IMR-90 (cell line): ENCODE measurements around the gene NKAIN2. TPM values are rescaled to one million over a fixed set of nuclear protein-coding genes. Genes with fewer than 3 reads are reported as not detected.

Experiments used
- ATAC-seq: fragments of 200-7000 bp; cut with Tn5 transposase; 2 replicates; pipeline ENCODE4 v1.9.1; 2020; ENCODE audit warnings: low read depth, mild to moderate bottlenecking, moderate library complexity
- BruUV-seq: library from RNA; stranded (reverse); fragments of 400-500 nt; replicated peaks from 2 replicates; lab custom pipeline; 2021; lab: Mats Ljungman, UMichigan
- CTCF ChIA-PET: fragments of 300-600 bp; formaldehyde crosslinking; extraction: SDS; loops from one replicate; lab custom pipeline; 2021; ENCODE audit warnings: antibody characterized with exemption; lab: Yijun Ruan, JAX
- POLR2A ChIA-PET: fragments of 300-600 bp; sonication (Branson Sonifier 250); formaldehyde crosslinking; loops from one replicate; lab custom pipeline; 2022; ENCODE audit warnings: antibody characterized with exemption; ENCODE audit not compliant: unreplicated experiment; lab: Charles Lee
- DNase-seq: peaks from one replicate; pipeline ENCODE4 v3.0.0; 2013
- H2AFZ ChIP-seq: replicated peaks from 2 replicates; pipeline ENCODE3; 2013; ENCODE audit warnings: low read length, mild to moderate bottlenecking; ENCODE audit not compliant: poor library complexity
- H2AK5ac ChIP-seq: 2 replicates; pipeline ENCODE4 v1.6.1; 2013; ENCODE audit warnings: low read depth, low read length, inconsistent platforms
- H2AK9ac ChIP-seq: replicated peaks from 2 replicates; pipeline ENCODE3; 2013; ENCODE audit warnings: mild to moderate bottlenecking, low read depth, low read length, moderate library complexity; ENCODE audit not compliant: poor library complexity
- H2BK120ac ChIP-seq: 2 replicates; pipeline ENCODE4 v1.6.1; 2013; ENCODE audit warnings: low read depth, low read length, inconsistent platforms
- H2BK15ac ChIP-seq: 3 replicates; pipeline ENCODE4 v1.6.1; 2013; ENCODE audit warnings: low read depth, low read length, inconsistent platforms
- H2BK20ac ChIP-seq: 2 replicates; pipeline ENCODE4 v1.6.1; 2013; ENCODE audit warnings: low read depth, mild to moderate bottlenecking, inconsistent platforms, low read length, moderate library complexity
- H2BK5ac ChIP-seq: 2 replicates; pipeline ENCODE4 v1.6.1; 2013; ENCODE audit warnings: mild to moderate bottlenecking, low read depth, low read length, inconsistent platforms; ENCODE audit not compliant: poor library complexity, severe bottlenecking
- H3K14ac ChIP-seq: replicated peaks from 2 replicates; pipeline ENCODE4 v1.6.1; 2013; ENCODE audit warnings: low read depth, low read length, inconsistent platforms
- H3K18ac ChIP-seq: 2 replicates; pipeline ENCODE4 v1.6.1; 2013; ENCODE audit warnings: low read depth, low read length, control low read depth
- H3K23ac ChIP-seq: 2 replicates; pipeline ENCODE4 v1.6.1; 2013; ENCODE audit warnings: low read depth, low read length, inconsistent platforms
- H3K27ac ChIP-seq: 2 replicates; pipeline ENCODE4 v1.5.1; 2013; ENCODE audit warnings: mild to moderate bottlenecking, control low read depth, low read length; ENCODE audit not compliant: insufficient read depth
- H3K27me3 ChIP-seq: 2 replicates; pipeline ENCODE4 v1.6.1; 2013; ENCODE audit warnings: low read length; ENCODE audit not compliant: control insufficient read depth, insufficient read depth
- H3K36me3 ChIP-seq: 2 replicates; pipeline ENCODE4 v1.6.1; 2013; ENCODE audit warnings: low read length, mixed read lengths; ENCODE audit not compliant: control insufficient read depth, insufficient read depth
- H3K4ac ChIP-seq: 2 replicates; pipeline ENCODE4 v1.6.1; 2013; ENCODE audit warnings: low read depth, low read length, inconsistent platforms
- H3K4me1 ChIP-seq: 2 replicates; pipeline ENCODE4 v1.6.1; 2013; ENCODE audit warnings: low read length, mixed read lengths; ENCODE audit not compliant: control insufficient read depth, insufficient read depth
- H3K4me2 ChIP-seq: 2 replicates; pipeline ENCODE4 v1.6.1; 2013; ENCODE audit warnings: low read depth, mild to moderate bottlenecking, control low read depth, low read length, moderate library complexity
- H3K4me3 ChIP-seq: 2 replicates; pipeline ENCODE4 v1.5.1; 2013; ENCODE audit warnings: low read depth, mild to moderate bottlenecking, control low read depth, low read length, moderate library complexity; ENCODE audit not compliant: insufficient read depth
- H3K56ac ChIP-seq: 2 replicates; pipeline ENCODE4 v1.6.1; 2013; ENCODE audit warnings: low read length, inconsistent platforms; ENCODE audit not compliant: insufficient read depth; ENCODE audit errors: extremely low read depth
- H3K79me1 ChIP-seq, 2 experiments: 2 replicates each; pipeline ENCODE4 v1.6.1; 2013; ENCODE audit warnings: low read length in 2 of 2, inconsistent platforms in 1 of 2, low read depth in 1 of 2
- H3K9ac ChIP-seq: 2 replicates; pipeline ENCODE4 v1.6.1; 2013; ENCODE audit warnings: low read depth, low read length, control low read depth
- H3K9me1 ChIP-seq: 2 replicates; pipeline ENCODE4 v1.6.1; 2013; ENCODE audit warnings: low read length, inconsistent platforms; ENCODE audit not compliant: insufficient read depth
- H3K9me3 ChIP-seq: 2 replicates; pipeline ENCODE4 v1.6.1; 2013; ENCODE audit warnings: low read length; ENCODE audit not compliant: control insufficient read depth, insufficient read depth
- H4K20me1 ChIP-seq: 2 replicates; pipeline ENCODE4 v1.6.1; 2013; ENCODE audit warnings: low read length, inconsistent platforms; ENCODE audit not compliant: insufficient read depth
- H4K5ac ChIP-seq: 2 replicates; pipeline ENCODE4 v1.6.1; 2013; ENCODE audit warnings: mild to moderate bottlenecking, low read depth, low read length, control low read depth
- H4K8ac ChIP-seq, 2 experiments: 2 replicates each; pipeline ENCODE4 v1.6.1; 2013; ENCODE audit warnings: low read depth in 2 of 2, low read length in 2 of 2, control low read depth in 1 of 2, inconsistent platforms in 1 of 2
- H4K91ac ChIP-seq: 2 replicates; pipeline ENCODE4 v1.6.1; 2013; ENCODE audit warnings: low read depth, low read length, inconsistent platforms; ENCODE audit not compliant: insufficient read depth
- BHLHE40 ChIP-seq: fragments of 150-350 bp; IDR thresholded peaks from 2 replicates; pipeline ENCODE4 v1.6.1; 2016; ENCODE audit warnings: mild to moderate bottlenecking, low read depth, low read length
- CEBPB ChIP-seq: IDR thresholded peaks from 2 replicates; pipeline ENCODE4 v1.6.1; 2012; ENCODE audit warnings: low read depth, low read length, improper control_type of control experiment
- ELK1 ChIP-seq: fragments of 150-350 bp; IDR thresholded peaks from 2 replicates; pipeline ENCODE4 v1.6.1; 2016; ENCODE audit warnings: low read depth, mild to moderate bottlenecking, low read length, moderate library complexity, borderline replicate concordance
- FOS ChIP-seq: fragments of 150-350 bp; IDR thresholded peaks from 2 replicates; pipeline ENCODE4 v1.6.1; 2016; ENCODE audit warnings: low read depth, low read length
- MAFK ChIP-seq: IDR thresholded peaks from 2 replicates; pipeline ENCODE4 v1.6.1; 2012; ENCODE audit warnings: low read depth, low read length, improper control_type of control experiment
- MAZ ChIP-seq: IDR thresholded peaks from 2 replicates; pipeline ENCODE4 v1.6.1; 2012; ENCODE audit warnings: low read depth, mild to moderate bottlenecking, low read length, improper control_type of control experiment, moderate library complexity, borderline replicate concordance
- NFE2L2 ChIP-seq: fragments of 150-350 bp; IDR thresholded peaks from 2 replicates; pipeline ENCODE4 v1.6.1; 2016; ENCODE audit warnings: low read depth, mild to moderate bottlenecking, low read length
- POLR2A ChIP-seq: IDR thresholded peaks from 2 replicates; pipeline ENCODE4 v1.6.1; 2012; ENCODE audit warnings: mild to moderate bottlenecking, low read depth, low read length
- RAD21 ChIP-seq: IDR thresholded peaks from 2 replicates; pipeline ENCODE4 v1.6.1; 2012; ENCODE audit warnings: low read length, improper control_type of control experiment
- RCOR1 ChIP-seq: IDR thresholded peaks from 2 replicates; pipeline ENCODE4 v1.6.1; 2012; ENCODE audit warnings: mild to moderate bottlenecking, low read length, improper control_type of control experiment; ENCODE audit not compliant: insufficient replicate concordance
- RFX5 ChIP-seq: IDR thresholded peaks from 2 replicates; pipeline ENCODE4 v1.8.0; 2012; ENCODE audit warnings: low read depth, mild to moderate bottlenecking, low read length, moderate library complexity
- WGBS, 2 experiments: methylation state at CpG; one replicate each; pipeline versions ENCODE4 v1.1.5 to v1.1.7; 2013; ENCODE audit warnings: missing lambda C conversion rate in 2 of 2; ENCODE audit not compliant: insufficient read length in 1 of 2; ENCODE audit errors: extremely low coverage in 2 of 2; 5-methylcytosine and 5-hydroxymethylcytosine counted together
- dilution Hi-C: fragments of 300-500 bp; cut with HindIII; formaldehyde crosslinking; loops from one replicate; pipeline ENCODE4 v1.14.3; 2018; ENCODE audit warnings: low sequenced_read_pairs; ENCODE audit not compliant: unreplicated experiment
- in situ Hi-C: fragments of 300-500 bp; cut with MboI; formaldehyde crosslinking; loops from 3 replicates; pipeline ENCODE4 v1.14.3; 2019; ENCODE audit warnings: low sequenced_read_pairs, inconsistent platforms, mixed read lengths
- intact Hi-C: fragments of 100-400 bp; cut with micrococcal nuclease; formaldehyde crosslinking; loops from 2 replicates; pipeline ENCODE4 v1.10.0; 2022
- polyA plus RNA-seq, 3 experiments: library from polyadenylated mRNA; depleted of rRNA; stranded (reverse); fragments of >200 nt; gene quantifications; 2 replicates each; pipeline ENCODE4 v1.2.3, GENCODE V29; 2012; ENCODE audit warnings: low replicate concordance in 1 of 3
- total RNA-seq: library from RNA; depleted of rRNA; stranded (reverse); fragments of >200 nt; gene quantifications from 2 replicates; pipeline ENCODE4 v1.2.3, GENCODE V29; 2012
- TF ChIP-seq, protein P1 (sequence below): conservative IDR thresholded peaks from 2 replicates; pipeline ENCODE4 v1.5.1; 2012; ENCODE audit warnings: mild to moderate bottlenecking, low read depth, low read length, improper control_type of control experiment

The NKAIN2 gene
- total and polyA plus RNA-seq, 2 of the 4 experiments (the other 2 are of a cell fraction) = not detected

- H2BK20ac ChIP-seq = peak overlapping the region; percentile 48; the same call in 1 of the 2 replicates
- H4K20me1 ChIP-seq = no peaks in the 10 kb centered on the region
- no peak overlapping the region for H2AK5ac ChIP-seq
- H3K18ac ChIP-seq = peak overlapping the region; percentile 69; the same call in 1 of the 2 replicates
- no peak overlapping the region for H4K91ac ChIP-seq
- no peak overlapping the region for H3K4me2 ChIP-seq
- H2AK9ac ChIP-seq = no peak overlapping the region
- no peak overlapping the region for H3K23ac ChIP-seq
- H3K79me1 ChIP-seq = no peaks in the 10 kb centered on the region
- H3K9me1 ChIP-seq = no peaks in the 10 kb centered on the region
- no peak overlapping the region for H2BK5ac ChIP-seq
- WGBS, 2 experiments = no CpG with 5 or more reads among the region's 1 CpG
- H3K4me1 ChIP-seq = no peaks in the 10 kb centered on the region
- 0 out of 4 replicates have a peak overlapping the region, but pooled peaks of 1 of the 2 experiments have one; percentile 12 for H4K8ac ChIP-seq
- dilution Hi-C loops = no loop called here
- H3K9me3 ChIP-seq = no peaks in the 10 kb centered on the region
- no peaks in the 10 kb centered on the region for H3K27me3 ChIP-seq
- H3K56ac ChIP-seq = no peak overlapping the region
- TF ChIP-seq MAFK = no peak
- TF ChIP-seq NFE2L2 = no peak
- no peak for TF ChIP-seq RFX5
- TF ChIP-seq BHLHE40 = no peak
- no peak for TF ChIP-seq FOS
- TF ChIP-seq CEBPB = no peak
- TF ChIP-seq MAZ = no peak
- no peak for TF ChIP-seq RCOR1
- TF ChIP-seq, protein P1, sequence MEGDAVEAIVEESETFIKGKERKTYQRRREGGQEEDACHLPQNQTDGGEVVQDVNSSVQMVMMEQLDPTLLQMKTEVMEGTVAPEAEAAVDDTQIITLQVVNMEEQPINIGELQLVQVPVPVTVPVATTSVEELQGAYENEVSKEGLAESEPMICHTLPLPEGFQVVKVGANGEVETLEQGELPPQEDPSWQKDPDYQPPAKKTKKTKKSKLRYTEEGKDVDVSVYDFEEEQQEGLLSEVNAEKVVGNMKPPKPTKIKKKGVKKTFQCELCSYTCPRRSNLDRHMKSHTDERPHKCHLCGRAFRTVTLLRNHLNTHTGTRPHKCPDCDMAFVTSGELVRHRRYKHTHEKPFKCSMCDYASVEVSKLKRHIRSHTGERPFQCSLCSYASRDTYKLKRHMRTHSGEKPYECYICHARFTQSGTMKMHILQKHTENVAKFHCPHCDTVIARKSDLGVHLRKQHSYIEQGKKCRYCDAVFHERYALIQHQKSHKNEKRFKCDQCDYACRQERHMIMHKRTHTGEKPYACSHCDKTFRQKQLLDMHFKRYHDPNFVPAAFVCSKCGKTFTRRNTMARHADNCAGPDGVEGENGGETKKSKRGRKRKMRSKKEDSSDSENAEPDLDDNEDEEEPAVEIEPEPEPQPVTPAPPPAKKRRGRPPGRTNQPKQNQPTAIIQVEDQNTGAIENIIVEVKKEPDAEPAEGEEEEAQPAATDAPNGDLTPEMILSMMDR = no peak
- no peak for TF ChIP-seq ELK1
- TF ChIP-seq RAD21 = no peak
- no peak for TF ChIP-seq POLR2A
- in situ Hi-C loops = no loop called here
- peak overlapping the region; percentile 32; the same call in 1 of the 2 replicates for H3K27ac ChIP-seq
- no peak overlapping the region for H3K14ac ChIP-seq
- peak overlapping the region; percentile 32; the same call in 1 of the 2 replicates for H3K4ac ChIP-seq
- ATAC-seq = peak; percentile 67
- no peak overlapping the region for H3K4me3 ChIP-seq
- ChIA-PET POLR2A (no interaction called here), CTCF (no interaction called here)
- no peak overlapping the region for H4K5ac ChIP-seq
- peak; percentile 41 for DNase-seq
- intact Hi-C loops = no loop called here
- no peak overlapping the region for H2AFZ ChIP-seq
- BruUV-seq = no TSS peak
- peak overlapping the region; percentile 70; the same call in 1 of the 2 replicates for H2BK120ac ChIP-seq
- no peak overlapping the region for H2BK15ac ChIP-seq
- 0 out of 2 replicates have a peak overlapping the region, but pooled peaks have one; percentile 60 for H3K9ac ChIP-seq
- no peaks in the 10 kb centered on the region for H3K36me3 ChIP-seq
Measured at GRCh38 chr6:123913863-123914262, 110.2 kb downstream of the NKAIN2 start.
